Fibroblast of lung (primary cell): ENCODE data around the gene NOTCH2. TPM values are rescaled to one million over a fixed set of nuclear protein-coding genes. Genes with fewer than 3 reads are reported as not detected.

Experiments
- DNase-seq, 2 donors: peaks; one replicate each; pipeline versions ENCODE4 v3.0.0 to v3.0.0-alpha.2; 2010; ENCODE audit warnings: low read depth in 2 of 2
- H2AFZ ChIP-seq: 2 replicates; pipeline ENCODE4 v1.5.1; 2012; ENCODE audit warnings: low read length, control low read depth, inconsistent platforms
- H3K27ac ChIP-seq: 2 replicates; pipeline ENCODE4 v1.5.1; 2011; ENCODE audit warnings: low read length, control low read depth; ENCODE audit not compliant: insufficient read depth
- H3K27me3 ChIP-seq: 2 replicates; pipeline ENCODE4 v1.5.1; 2011; ENCODE audit warnings: mild to moderate bottlenecking, low read length; ENCODE audit not compliant: control insufficient read depth, insufficient read depth
- H3K36me3 ChIP-seq: 2 replicates; pipeline ENCODE4 v1.5.1; 2011; ENCODE audit warnings: low read length; ENCODE audit not compliant: control insufficient read depth, insufficient read depth
- H3K4me1 ChIP-seq: 2 replicates; pipeline ENCODE4 v1.5.1; 2011; ENCODE audit warnings: low read length; ENCODE audit not compliant: control insufficient read depth, insufficient read depth; ENCODE audit errors: extremely low read depth
- H3K4me2 ChIP-seq: 2 replicates; pipeline ENCODE4 v1.5.1; 2011; ENCODE audit warnings: low read length, control low read depth; ENCODE audit not compliant: insufficient read depth; ENCODE audit errors: extremely low read depth
- H3K4me3 ChIP-seq, 4 experiments: fragments of 200-600 bp in 1 of 4; sonication (generic) in 1 of 4; replicated peaks in 1 of 4; 2 replicates each; pipeline ENCODE4 v1.5.1; 2011 to 2016; ENCODE audit warnings: low read length in 4 of 4, low read depth in 3 of 4, mild to moderate bottlenecking in 3 of 4, control low read depth in 2 of 4, inconsistent platforms in 1 of 4, mixed read lengths in 1 of 4; ENCODE audit not compliant: insufficient read depth in 1 of 4; ENCODE audit errors: control extremely low read depth in 1 of 4
- H3K79me2 ChIP-seq: 2 replicates; pipeline ENCODE4 v1.5.1; 2012; ENCODE audit warnings: mild to moderate bottlenecking, low read length, inconsistent platforms; ENCODE audit not compliant: control insufficient read depth, insufficient read depth
- H3K9ac ChIP-seq: 2 replicates; pipeline ENCODE4 v1.5.1; 2011; ENCODE audit warnings: mild to moderate bottlenecking, low read length, control low read depth; ENCODE audit not compliant: insufficient read depth
- H3K9me3 ChIP-seq: 2 replicates; pipeline ENCODE4 v1.5.1; 2012; ENCODE audit warnings: low read depth, low read length; ENCODE audit not compliant: control insufficient read depth, insufficient read depth
- H4K20me1 ChIP-seq: 2 replicates; pipeline ENCODE4 v1.5.1; 2011; ENCODE audit warnings: low read length; ENCODE audit not compliant: control insufficient read depth, insufficient read depth; ENCODE audit errors: extremely low read depth
- EZH2 ChIP-seq: IDR thresholded peaks from 2 replicates; pipeline ENCODE4 v1.5.1; 2012; ENCODE audit warnings: low read length, control low read depth, mild to moderate bottlenecking; ENCODE audit errors: missing control alignments
- polyA plus RNA-seq, 2 donors: library from polyadenylated mRNA; depleted of rRNA in 1 of 2; stranded (reverse) in 1 of 2; unstranded in 1 of 2; fragments of >200 nt; gene quantifications; 2 replicates each; pipeline ENCODE4 v1.2.1, GENCODE V29; 2011 to 2012; ENCODE audit warnings: missing spikeins in 1 of 2
- total RNA-seq: library from RNA; depleted of rRNA; stranded (reverse); fragments of >200 nt; gene quantifications from 2 replicates; pipeline ENCODE4 v1.2.1, GENCODE V29; 2014
- TF ChIP-seq, protein P1 (sequence below), 2 donors: IDR thresholded peaks in 1 of 2; conservative IDR thresholded peaks in 1 of 2; 1 replicate in 1 of 2; 2 replicates in 1 of 2; pipeline ENCODE4 v1.5.1; 2011 to 2012; ENCODE audit warnings: low read length in 2 of 2, control low read depth in 1 of 2, inconsistent platforms in 1 of 2, low read depth in 1 of 2, mild to moderate bottlenecking in 1 of 2

NOTCH2 gene
- total and polyA plus RNA-seq, 2 donors (not counting 1 experiment from before 2014, with no cell fraction given): 86.3 to 204 TPM

DNA sequence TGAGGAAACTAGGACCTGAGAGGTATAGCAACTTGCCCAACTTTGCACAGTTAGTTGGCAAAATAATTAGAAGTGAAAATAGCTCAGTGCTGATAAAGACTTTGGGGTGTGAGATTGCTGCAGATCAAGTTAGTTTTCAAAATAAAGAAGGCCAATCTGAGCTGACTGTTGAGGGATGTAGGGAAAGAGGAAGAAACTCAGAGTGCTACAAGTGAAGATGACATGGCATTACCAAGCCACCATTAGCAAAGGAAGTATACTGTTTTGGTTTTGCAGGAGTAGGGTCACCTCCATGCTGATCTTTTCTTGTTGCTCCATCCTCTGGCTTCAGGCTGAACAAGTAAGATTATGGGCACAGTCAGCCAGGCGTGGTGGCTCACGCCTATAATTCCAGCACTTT lies 94.5 kb downstream of the NOTCH2 start:
- no peak for DNase-seq
- TF ChIP-seq EZH2: no peak
- TF ChIP-seq, protein P1, sequence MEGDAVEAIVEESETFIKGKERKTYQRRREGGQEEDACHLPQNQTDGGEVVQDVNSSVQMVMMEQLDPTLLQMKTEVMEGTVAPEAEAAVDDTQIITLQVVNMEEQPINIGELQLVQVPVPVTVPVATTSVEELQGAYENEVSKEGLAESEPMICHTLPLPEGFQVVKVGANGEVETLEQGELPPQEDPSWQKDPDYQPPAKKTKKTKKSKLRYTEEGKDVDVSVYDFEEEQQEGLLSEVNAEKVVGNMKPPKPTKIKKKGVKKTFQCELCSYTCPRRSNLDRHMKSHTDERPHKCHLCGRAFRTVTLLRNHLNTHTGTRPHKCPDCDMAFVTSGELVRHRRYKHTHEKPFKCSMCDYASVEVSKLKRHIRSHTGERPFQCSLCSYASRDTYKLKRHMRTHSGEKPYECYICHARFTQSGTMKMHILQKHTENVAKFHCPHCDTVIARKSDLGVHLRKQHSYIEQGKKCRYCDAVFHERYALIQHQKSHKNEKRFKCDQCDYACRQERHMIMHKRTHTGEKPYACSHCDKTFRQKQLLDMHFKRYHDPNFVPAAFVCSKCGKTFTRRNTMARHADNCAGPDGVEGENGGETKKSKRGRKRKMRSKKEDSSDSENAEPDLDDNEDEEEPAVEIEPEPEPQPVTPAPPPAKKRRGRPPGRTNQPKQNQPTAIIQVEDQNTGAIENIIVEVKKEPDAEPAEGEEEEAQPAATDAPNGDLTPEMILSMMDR (conservative IDR thresholded peaks at IDR 0.05 in 1 of 2, IDR thresholded peaks at IDR 0.05 in 1 of 2; ENCODE audit: low read depth in 1 of 2, low read length in 2 of 2): no peak
- Histone ChIP-seq H3K9me3 (no peaks in the 10 kb centered on the region), H3K27ac (no peak overlapping the region), H4K20me1 (no peaks in the 10 kb centered on the region), H3K79me2 (peaks cover 26% of the 10 kb centered on the region), H3K36me3 (peaks cover 4% of the 10 kb centered on the region), H3K4me1 (no peaks in the 10 kb centered on the region), H3K4me2 (no peak overlapping the region), H3K4me3 (no peak overlapping the region), H2AFZ (no peak overlapping the region), H3K27me3 (no peaks in the 10 kb centered on the region), H3K9ac (no peak overlapping the region)

DNA sequence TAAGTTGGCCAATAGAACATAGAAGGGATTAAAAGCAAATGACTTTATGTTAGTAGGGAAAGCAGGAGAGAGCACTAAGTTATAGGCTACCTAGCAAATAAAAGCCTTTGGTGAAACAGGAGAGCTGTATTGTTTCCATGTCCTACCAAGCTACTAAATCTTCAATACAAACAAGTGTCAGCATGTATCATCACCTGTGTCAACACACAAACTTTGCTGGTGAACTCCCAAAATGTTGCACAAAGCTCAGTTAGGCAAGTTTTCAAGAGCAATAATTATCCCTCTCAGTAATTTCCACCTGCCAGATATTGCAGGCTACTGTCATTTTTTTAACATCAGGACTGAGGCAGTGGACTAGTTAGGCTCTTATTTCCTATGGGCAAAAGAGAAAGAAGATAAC lies 95.4 kb downstream of the NOTCH2 start:
- no peak overlapping the region for H2AFZ ChIP-seq
- H3K36me3 ChIP-seq: peaks cover 6% of the 10 kb centered on the region
- H3K4me2 ChIP-seq: no peak overlapping the region
- H3K4me3 ChIP-seq: no peak overlapping the region
- no peaks in the 10 kb centered on the region for H3K9me3 ChIP-seq
- DNase-seq: no peak
- no peaks in the 10 kb centered on the region for H3K4me1 ChIP-seq
- H3K9ac ChIP-seq: no peak overlapping the region
- no peak for TF ChIP-seq EZH2
- TF ChIP-seq, protein P1 (conservative IDR thresholded peaks at IDR 0.05 in 1 of 2, IDR thresholded peaks at IDR 0.05 in 1 of 2; ENCODE audit: low read depth in 1 of 2, low read length in 2 of 2): no peak
- no peak overlapping the region for H3K27ac ChIP-seq
- H3K79me2 ChIP-seq: peaks cover 24% of the 10 kb centered on the region
- no peaks in the 10 kb centered on the region for H4K20me1 ChIP-seq
- H3K27me3 ChIP-seq: no peaks in the 10 kb centered on the region

DNA sequence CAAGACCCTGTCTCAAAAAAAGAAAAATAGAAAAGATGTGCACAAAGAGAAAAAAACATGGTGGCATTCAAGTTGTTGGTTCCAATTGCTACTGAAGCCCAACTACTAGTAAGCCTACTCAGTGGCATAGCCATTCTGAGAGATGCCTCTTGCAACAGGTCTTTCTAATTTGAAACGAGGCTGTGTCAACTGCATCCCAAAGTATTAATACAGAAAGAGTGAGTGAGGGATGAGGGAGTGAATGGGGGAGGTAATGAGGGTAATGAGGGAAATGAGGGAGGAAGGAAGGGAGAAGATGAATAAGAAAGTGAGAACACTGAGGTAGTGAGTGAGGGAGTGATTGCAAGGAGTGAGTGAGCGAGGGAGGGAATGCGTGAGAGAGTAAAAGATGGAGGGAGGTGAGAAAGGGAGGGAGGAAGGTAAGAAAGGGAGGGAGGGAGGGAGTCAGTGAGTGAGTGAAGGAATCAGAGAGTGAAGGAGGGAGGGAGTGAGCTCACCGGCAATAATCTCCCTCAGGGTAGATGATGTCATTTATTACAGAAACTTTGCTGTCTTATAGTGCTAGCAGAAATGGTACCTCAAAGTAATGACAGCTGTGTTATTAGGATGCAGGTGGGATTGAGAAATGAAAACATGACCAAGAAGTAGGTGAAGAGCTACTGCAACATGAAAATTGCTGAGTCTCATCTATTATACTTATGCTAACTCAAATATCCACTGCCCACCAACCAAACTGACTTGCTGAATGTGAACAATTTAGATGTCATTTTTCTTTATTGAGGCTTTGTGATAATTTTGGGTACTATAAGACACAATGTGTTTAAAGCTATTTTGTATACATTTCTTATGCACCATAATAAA lies 97.5 kb downstream of the NOTCH2 start:
- H3K27me3 ChIP-seq: no peaks in the 10 kb centered on the region
- no peaks in the 10 kb centered on the region for H3K4me1 ChIP-seq
- no peak overlapping the region for H3K4me2 ChIP-seq
- H3K79me2 ChIP-seq: peaks cover 14% of the 10 kb centered on the region
- H3K4me3 ChIP-seq: no peak overlapping the region
- no peak for DNase-seq
- H3K9me3 ChIP-seq: no peaks in the 10 kb centered on the region
- no peaks in the 10 kb centered on the region for H4K20me1 ChIP-seq
- H3K9ac ChIP-seq: no peak overlapping the region
- H2AFZ ChIP-seq: no peak overlapping the region
- no peak overlapping the region for H3K27ac ChIP-seq
- TF ChIP-seq EZH2: no peak
- TF ChIP-seq, protein P1 (conservative IDR thresholded peaks at IDR 0.05 in 1 of 2, IDR thresholded peaks at IDR 0.05 in 1 of 2; ENCODE audit: low read depth in 1 of 2, low read length in 2 of 2): no peak
- peaks cover 11% of the 10 kb centered on the region for H3K36me3 ChIP-seq
